ENCODE results near the gene MTCH2. TPM values are rescaled to one million over a fixed set of nuclear protein-coding genes. Genes with fewer than 3 reads are reported as not detected.
A peak's percentile ranks its signal among the peaks of the same experiment; 100 is the strongest.
"Not testable (repeated sequence)": the region's sequence is repeated elsewhere in the genome, so short reads cannot be mapped to it uniquely, and the experiment has no call there.

Gene MTCH2
- 100 to 1,000 TPM; 146 to 154 TPM for total RNA-seq

- H3K27ac Mint-ChIP-seq: peak within 1 kb of the TSS; percentile 93
- no peaks in the 10 kb centered on the region for H3K27me3 Mint-ChIP-seq
- peaks cover 15% of the 10 kb centered on the region for H3K4me1 Mint-ChIP-seq
- peak within 1 kb of the TSS; percentile 91 for H3K4me3 Mint-ChIP-seq
- peak; percentile 96 for DNase-seq
- peaks cover 13% of the 10 kb centered on the region for H3K36me3 Mint-ChIP-seq
- no peaks in the 10 kb centered on the region for H3K9me3 Mint-ChIP-seq
Observed at GRCh38 chr11:47642099-47642855, at the start of gene MTCH2. TSS of gene MTCH2 (minus strand) at chr11:47642559. CDS start at chr11:47642465, 94 bp downstream.

- no peak overlapping the region for H3K27ac Mint-ChIP-seq
- no peaks in the 10 kb centered on the region for H3K36me3 Mint-ChIP-seq
- DNase-seq: no peak
- no peak overlapping the region for H3K4me3 Mint-ChIP-seq
- H3K9me3 Mint-ChIP-seq: no peaks in the 10 kb centered on the region
- H3K4me1 Mint-ChIP-seq: peaks cover 4% of the 10 kb centered on the region
- no peaks in the 10 kb centered on the region for H3K27me3 Mint-ChIP-seq
Observed at GRCh38 chr11:47691979-47692378, 49.6 kb upstream of the MTCH2 start.

DNA sequence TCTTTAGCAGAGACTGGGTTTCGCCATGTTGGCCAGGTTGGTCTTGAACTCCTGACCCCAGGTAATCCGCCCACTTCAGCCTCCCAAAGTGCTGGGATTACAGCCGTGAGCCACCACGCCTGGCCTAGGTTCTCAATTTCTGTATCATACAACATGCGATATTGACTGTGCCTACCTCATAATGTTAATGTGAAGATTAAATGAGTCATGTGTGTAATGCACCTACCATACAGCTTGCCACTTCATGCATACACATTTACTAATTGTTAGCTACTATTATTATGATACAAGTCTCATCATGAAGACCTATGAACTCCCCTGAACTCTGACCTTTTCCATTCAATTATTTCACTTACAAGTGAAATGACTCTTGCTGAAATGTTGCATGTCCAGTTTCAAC is 47.1 kb upstream of the MTCH2 start:
- H3K4me3 Mint-ChIP-seq: no peak overlapping the region
- no peak overlapping the region for H3K27ac Mint-ChIP-seq
- no peaks in the 10 kb centered on the region for H3K9me3 Mint-ChIP-seq
- DNase-seq: no peak
- no peaks in the 10 kb centered on the region for H3K36me3 Mint-ChIP-seq
- H3K27me3 Mint-ChIP-seq: no peaks in the 10 kb centered on the region
- peaks cover 4% of the 10 kb centered on the region for H3K4me1 Mint-ChIP-seq

GRCh38 chr11:47688991-47689390 is 46.6 kb upstream of the MTCH2 start:
- H3K4me1 Mint-ChIP-seq: peaks cover 4% of the 10 kb centered on the region
- no peaks in the 10 kb centered on the region for H3K9me3 Mint-ChIP-seq
- H3K4me3 Mint-ChIP-seq: no peak overlapping the region
- H3K27me3 Mint-ChIP-seq: no peaks in the 10 kb centered on the region
- no peak for DNase-seq
- H3K27ac Mint-ChIP-seq: no peak overlapping the region
- H3K36me3 Mint-ChIP-seq: no peaks in the 10 kb centered on the region

- Mint-ChIP-seq H3K27me3 (no peaks in the 10 kb centered on the region), H3K27ac (no peak overlapping the region), H3K36me3 (no peaks in the 10 kb centered on the region), H3K4me1 (peaks cover 4% of the 10 kb centered on the region), H3K4me3 (no peak overlapping the region), H3K9me3 (no peaks in the 10 kb centered on the region)
- no peak for DNase-seq
Observed at GRCh38 chr11:47688111-47688510, 45.8 kb upstream of the MTCH2 start.

DNA sequence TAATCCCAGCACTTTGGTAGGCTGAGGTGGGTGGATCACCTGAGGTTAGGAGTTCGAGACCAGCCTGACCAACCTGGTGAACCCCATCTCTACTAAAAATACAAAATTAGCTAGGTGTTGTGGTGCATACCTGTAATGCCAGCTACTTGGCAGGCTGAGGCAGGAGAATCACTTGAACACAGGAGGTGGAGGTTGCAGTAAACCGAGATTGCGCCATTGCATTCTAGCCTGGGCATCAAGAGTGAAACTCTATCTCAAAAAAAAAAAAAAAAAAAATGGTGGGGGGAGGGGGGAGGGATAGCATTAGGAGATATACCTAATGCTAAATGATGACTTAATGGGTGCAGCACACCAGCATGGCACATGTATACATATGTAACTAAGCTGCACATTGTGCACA is 44.3 kb upstream of the MTCH2 start:
- not testable (repeated sequence) for H3K27ac Mint-ChIP-seq, H3K36me3 Mint-ChIP-seq, DNase-seq, H3K4me1 Mint-ChIP-seq, H3K9me3 Mint-ChIP-seq, H3K4me3 Mint-ChIP-seq, H3K27me3 Mint-ChIP-seq

DNA sequence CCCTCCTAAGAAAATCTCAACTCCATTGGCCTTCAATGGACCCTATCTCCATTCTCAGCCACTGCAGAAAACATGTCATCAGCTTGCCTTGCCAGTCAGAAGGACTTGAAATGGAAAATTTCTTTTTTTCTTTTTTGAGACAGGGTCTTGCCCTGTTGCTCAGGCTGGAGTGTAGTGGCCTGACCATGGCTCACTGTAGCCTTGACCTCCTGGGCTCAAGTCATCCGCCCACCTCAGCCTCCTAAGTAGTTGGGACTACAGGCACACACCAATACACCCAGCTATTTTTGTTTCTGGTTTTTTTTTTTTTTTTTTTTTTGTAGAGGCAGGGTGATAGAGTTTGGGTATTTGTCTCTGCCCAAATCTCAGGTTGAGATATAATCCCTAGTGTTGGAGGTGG is 43.8 kb upstream of the MTCH2 start:
- Mint-ChIP-seq H3K27ac (no peak overlapping the region), H3K4me3 (no peak overlapping the region), H3K27me3 (no peaks in the 10 kb centered on the region), H3K36me3 (no peaks in the 10 kb centered on the region), H3K4me1 (no peaks in the 10 kb centered on the region), H3K9me3 (no peaks in the 10 kb centered on the region)
- DNase-seq: no peak

GRCh38 chr11:47675851-47676250 is 33.5 kb upstream of the MTCH2 start:
- Mint-ChIP-seq H3K4me1 (no peaks in the 10 kb centered on the region), H3K4me3 (no peak overlapping the region), H3K27ac (no peak overlapping the region), H3K36me3 (no peaks in the 10 kb centered on the region), H3K9me3 (no peaks in the 10 kb centered on the region), H3K27me3 (no peaks in the 10 kb centered on the region)
- DNase-seq: no peak

GRCh38 chr11:47672283-47672730 is 29.9 kb upstream of the MTCH2 start:
- no peak overlapping the region for H3K4me3 Mint-ChIP-seq

GRCh38 chr11:47669856-47670255 is 27.5 kb upstream of the MTCH2 start:
- Mint-ChIP-seq H3K36me3 (no peaks in the 10 kb centered on the region), H3K27ac (no peak overlapping the region), H3K4me3 (no peak overlapping the region), H3K9me3 (no peaks in the 10 kb centered on the region), H3K4me1 (peaks cover 4% of the 10 kb centered on the region), H3K27me3 (no peaks in the 10 kb centered on the region)
- DNase-seq: no peak

More at GRCh38 chr11:47672283-47672730, 29.9 kb upstream of the MTCH2 start:
- Mint-ChIP-seq H3K27me3 (no peaks in the 10 kb centered on the region), H3K4me1 (peaks cover 2% of the 10 kb centered on the region), H3K9me3 (no peaks in the 10 kb centered on the region), H3K36me3 (no peaks in the 10 kb centered on the region), H3K27ac (no peak overlapping the region)
- DNase-seq: no peak

DNA sequence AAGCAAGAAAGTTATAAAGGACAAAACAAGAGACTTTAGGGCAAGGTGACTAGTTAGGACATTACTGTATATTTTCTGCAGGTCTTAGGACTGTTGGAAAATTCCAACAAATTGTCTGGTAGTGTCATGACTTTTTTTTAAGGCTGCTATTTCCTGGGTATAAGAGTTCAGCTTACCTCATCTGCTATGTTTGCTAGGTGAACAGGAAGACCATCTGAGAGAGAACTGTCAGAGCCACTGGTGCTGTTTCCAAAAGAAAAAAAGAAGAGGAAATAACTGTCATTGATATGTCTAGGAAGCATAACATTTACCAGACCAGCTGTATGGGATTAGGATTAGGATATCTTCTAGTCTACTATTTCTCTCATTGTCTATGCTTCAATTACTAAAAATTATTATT is 26.3 kb upstream of the MTCH2 start:
- no peak for DNase-seq
- Mint-ChIP-seq H3K27ac (no peak overlapping the region), H3K36me3 (no peaks in the 10 kb centered on the region), H3K9me3 (no peaks in the 10 kb centered on the region), H3K4me1 (peaks cover 7% of the 10 kb centered on the region), H3K4me3 (no peak overlapping the region), H3K27me3 (no peaks in the 10 kb centered on the region)

GRCh38 chr11:47667555-47667954 is 25.2 kb upstream of the MTCH2 start:
- Mint-ChIP-seq H3K4me3 (no peak overlapping the region), H3K27ac (no peak overlapping the region), H3K9me3 (no peaks in the 10 kb centered on the region), H3K27me3 (no peaks in the 10 kb centered on the region), H3K4me1 (peaks cover 15% of the 10 kb centered on the region), H3K36me3 (no peaks in the 10 kb centered on the region)
- DNase-seq: no peak

DNA sequence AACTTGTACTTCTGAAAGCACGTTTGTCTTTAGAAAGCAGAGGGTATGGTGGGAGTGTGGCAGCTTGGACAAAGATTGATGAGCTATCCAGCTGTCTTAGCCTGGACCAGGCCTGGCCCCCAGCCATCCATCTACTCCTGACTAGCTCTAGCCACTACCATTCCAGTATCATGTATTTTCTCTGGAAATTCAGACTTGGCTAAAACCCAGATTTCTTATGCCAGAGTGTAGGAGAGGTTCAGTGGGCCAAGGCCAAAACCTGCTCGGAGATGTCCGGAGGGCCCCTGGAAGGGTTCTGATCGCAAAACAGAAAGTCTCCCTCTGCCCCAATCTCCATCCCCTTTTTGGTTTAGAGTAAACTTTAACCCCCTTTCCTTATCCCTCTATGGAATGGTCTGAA is 24.8 kb upstream of the MTCH2 start:
- Mint-ChIP-seq H3K36me3 (no peaks in the 10 kb centered on the region), H3K27ac (no peak overlapping the region), H3K27me3 (no peaks in the 10 kb centered on the region), H3K4me3 (no peak overlapping the region), H3K4me1 (peaks cover 15% of the 10 kb centered on the region), H3K9me3 (no peaks in the 10 kb centered on the region)
- no peak for DNase-seq

DNA sequence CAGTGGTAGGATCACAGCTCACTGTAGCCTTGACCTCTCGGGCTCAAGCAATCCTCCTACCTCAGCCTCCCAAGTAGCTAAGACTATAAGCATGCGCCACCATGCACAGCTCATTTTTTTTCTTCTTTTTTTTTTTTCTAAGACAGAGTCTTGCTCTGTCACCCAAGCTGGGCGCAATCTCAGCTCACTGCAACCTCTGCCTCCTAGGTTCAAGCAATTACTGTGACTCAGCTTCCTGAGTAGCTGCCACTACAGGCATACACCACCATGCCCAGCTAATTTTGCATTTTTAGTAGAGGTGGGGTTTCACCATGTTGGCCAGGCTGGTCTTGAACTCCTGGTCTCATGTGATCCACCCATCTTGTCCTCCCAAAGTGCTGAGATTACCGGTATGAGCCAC is 22.6 kb upstream of the MTCH2 start:
- H3K4me1 Mint-ChIP-seq: peaks cover 15% of the 10 kb centered on the region
- not testable (repeated sequence) for DNase-seq, H3K4me3 Mint-ChIP-seq

DNA sequence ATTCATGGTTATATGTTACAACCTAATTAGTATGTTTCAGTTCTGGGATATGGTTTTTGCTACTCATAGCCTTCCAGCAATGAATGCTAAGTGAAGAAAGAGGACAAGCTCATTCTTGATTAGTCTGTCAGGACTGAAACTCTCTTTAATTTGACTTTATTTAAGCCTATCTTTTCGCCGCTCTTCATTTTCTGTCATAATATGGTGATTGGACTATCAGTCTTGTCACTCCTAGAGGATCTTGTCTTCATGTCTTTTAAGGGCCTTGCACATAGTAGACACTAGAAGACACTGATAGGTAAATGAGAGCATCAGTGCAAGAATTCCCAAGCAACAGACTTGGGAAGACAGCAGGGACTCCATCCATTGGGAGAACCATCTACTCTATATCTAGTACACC is 18.9 kb upstream of the MTCH2 start:
- Mint-ChIP-seq H3K27me3 (no peaks in the 10 kb centered on the region), H3K4me3 (no peak overlapping the region), H3K27ac (no peak overlapping the region), H3K36me3 (no peaks in the 10 kb centered on the region), H3K9me3 (no peaks in the 10 kb centered on the region), H3K4me1 (peaks cover 13% of the 10 kb centered on the region)
- DNase-seq: no peak

More for the DNA sequence above, 22.6 kb upstream of the MTCH2 start:
- not testable (repeated sequence) for H3K36me3 Mint-ChIP-seq, H3K9me3 Mint-ChIP-seq, H3K27me3 Mint-ChIP-seq, H3K27ac Mint-ChIP-seq

GRCh38 chr11:47659276-47659675 is 16.9 kb upstream of the MTCH2 start:
- Mint-ChIP-seq H3K27ac (no peak overlapping the region), H3K4me3 (no peak overlapping the region), H3K9me3 (no peaks in the 10 kb centered on the region), H3K27me3 (no peaks in the 10 kb centered on the region), H3K36me3 (no peaks in the 10 kb centered on the region), H3K4me1 (peaks cover 11% of the 10 kb centered on the region)
- no peak for DNase-seq

All from activated naive CD8-positive, alpha-beta T cell treated with anti-CD3 and anti-CD28 coated beads for 36 hours (primary cell).